SU-DHL-6 (cell line): ENCODE results near the gene SIX3.

Experiments used
- CTCF ChIP-seq: fragments of 200-600 bp; sonication (generic); IDR thresholded peaks from one replicate; pipeline ENCODE4 v1.5.1; 2017; ENCODE audit warnings: antibody characterized with exemption, mild to moderate bottlenecking, low read length, moderate library complexity; ENCODE audit not compliant: insufficient read depth, poor library complexity, severe bottlenecking
- EZH2phosphoT487 ChIP-seq: fragments of 200-600 bp; sonication (generic), shearing (Covaris generic); conservative IDR thresholded peaks from 2 replicates; pipeline ENCODE4 v1.6.1; 2018; ENCODE audit warnings: mild to moderate bottlenecking, antibody characterized with exemption, low read length, moderate library complexity, mixed read lengths

DNA sequence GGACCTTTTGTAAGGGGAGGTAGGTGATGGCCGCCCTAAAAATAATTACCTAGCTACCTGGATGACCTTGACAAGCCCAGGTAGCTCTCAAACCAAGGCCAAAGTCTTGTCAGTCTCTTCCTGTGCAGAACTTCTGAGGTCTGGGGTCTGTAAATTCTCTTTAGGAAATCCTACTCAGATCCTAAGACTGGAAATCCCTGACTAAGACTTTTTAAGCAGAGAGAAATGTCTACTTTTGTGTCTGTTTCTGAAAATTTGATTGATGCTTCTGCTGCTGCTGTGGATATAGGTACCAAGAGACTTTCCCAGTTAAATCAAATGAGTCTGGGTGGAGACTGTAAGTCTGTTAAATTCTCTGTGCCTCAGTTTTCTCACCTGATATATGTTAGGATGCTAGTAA is 36.9 kb upstream of the SIX3 start:
- TF ChIP-seq CTCF, result no peak
- TF ChIP-seq EZH2phosphoT487, result no peak
